ENCODE measurements around the gene RAD51B.

GRCh38 chr14:67819563-67820421 is at the start of gene RAD51B:
- TF ChIP-seq CTCF (conservative IDR thresholded peaks at IDR 0.05): no peak
- no peak for TF ChIP-seq ZFX (IDR thresholded peaks at IDR 0.05)

All from C4-2B (cell line).